Stimulated activated CD4-positive, alpha-beta T cell treated with anti-CD3 and anti-CD28 coated beads, TNF-alpha, amount 100 ng/mL, for 48 hours (primary cell): ENCODE measurements around the gene HDAC9.
"Not testable (repeated sequence)": the region's sequence is repeated elsewhere in the genome, so short reads cannot be mapped to it uniquely, and the experiment has no call there.

Source experiments
- DNase-seq, 3 donors: peaks; one replicate each; pipeline ENCODE4 v3.0.0-alpha.2; 2020; ENCODE audit warnings: low read depth in 3 of 3

HDAC9 gene

GRCh38 chr7:18974803-18975202 is 479.3 kb downstream of the HDAC9 start:
- DNase-seq: no peak

GRCh38 chr7:18975276-18975675 is 479.7 kb downstream of the HDAC9 start:
- DNase-seq: no peak

- no peak for DNase-seq
Observed at GRCh38 chr7:18975689-18976280, 480.2 kb downstream of the HDAC9 start.

GRCh38 chr7:18976715-18977471 is 481.3 kb downstream of the HDAC9 start:
- DNase-seq: no peak

- DNase-seq: no peak
Observed at GRCh38 chr7:18978108-18978495, 482.6 kb downstream of the HDAC9 start.

GRCh38 chr7:18990700-18991099 is 495.2 kb downstream of the HDAC9 start:
- not testable (repeated sequence) for DNase-seq

GRCh38 chr7:18993933-18994668 is 498.6 kb downstream of the HDAC9 start:
- no peak for DNase-seq

- no peak for DNase-seq
Observed at GRCh38 chr7:18995270-18995671, 499.7 kb downstream of the HDAC9 start.

- DNase-seq: no peak
Observed at GRCh38 chr7:18995811-18996426, 500.4 kb downstream of the HDAC9 start.

- no peak for DNase-seq
Observed at GRCh38 chr7:18996583-18996982, 501.0 kb downstream of the HDAC9 start.

GRCh38 chr7:18997477-18998150 is 502.1 kb downstream of the HDAC9 start:
- no peak for DNase-seq

GRCh38 chr7:19000410-19000809 is 504.9 kb downstream of the HDAC9 start:
- DNase-seq: no peak

GRCh38 chr7:19001854-19002253 is 506.3 kb downstream of the HDAC9 start:
- no peak for DNase-seq

- no peak for DNase-seq
Observed at GRCh38 chr7:19009241-19009935, 513.8 kb downstream of the HDAC9 start.

GRCh38 chr7:19009936-19010280 is 514.4 kb downstream of the HDAC9 start:
- DNase-seq: no peak

GRCh38 chr7:19011212-19011611 is 515.7 kb downstream of the HDAC9 start:
- no peak for DNase-seq

- DNase-seq: no peak
Observed at GRCh38 chr7:19015098-19015497, 519.5 kb downstream of the HDAC9 start.

GRCh38 chr7:19016140-19016539 is 520.6 kb downstream of the HDAC9 start:
- DNase-seq: no peak

GRCh38 chr7:19017374-19017773 is 521.8 kb downstream of the HDAC9 start:
- no peak for DNase-seq

GRCh38 chr7:19020062-19020461 is 524.5 kb downstream of the HDAC9 start:
- no peak for DNase-seq

GRCh38 chr7:19020711-19021110 is 525.2 kb downstream of the HDAC9 start:
- no peak for DNase-seq
